ENCODE measurements around the gene TEX10.
"Not testable (repeated sequence)": the region's sequence is repeated elsewhere in the genome, so short reads cannot be mapped to it uniquely, and the experiment has no call there.

TEX10 gene

DNA sequence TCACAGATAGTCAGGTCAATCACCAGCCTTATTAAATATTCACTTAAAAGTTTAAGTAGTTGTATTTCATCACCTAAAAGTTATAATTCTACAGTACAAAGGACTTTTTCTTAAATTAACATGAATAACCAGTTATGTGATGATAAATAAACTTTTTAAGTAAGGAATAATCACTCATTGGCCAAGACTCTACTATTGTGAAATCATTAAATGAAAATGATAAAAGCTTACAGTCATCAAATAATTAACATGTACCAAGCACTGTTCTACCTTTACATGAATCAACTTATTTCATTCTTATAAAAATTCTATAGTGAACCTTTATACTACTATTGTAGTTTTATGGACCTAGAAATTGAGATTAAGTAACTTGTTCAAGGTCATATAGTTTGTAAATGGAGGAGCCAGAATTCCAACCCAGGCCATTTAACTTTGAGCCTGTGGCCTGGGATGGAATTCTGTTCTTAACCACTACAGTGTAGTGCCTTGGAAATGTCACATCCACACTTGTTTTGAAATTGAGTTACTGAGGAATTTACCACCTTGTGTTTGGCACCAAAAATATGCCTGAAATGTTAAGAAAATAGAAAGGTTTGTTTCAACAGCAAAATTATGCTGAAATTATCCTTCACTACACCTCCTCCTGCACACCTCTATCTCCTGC is 41.4 kb upstream of the TEX10 start:
- ChIA-PET CTCF (no interaction called here), POLR2A (no interaction called here)
- TF ChIP-seq, protein P1, sequence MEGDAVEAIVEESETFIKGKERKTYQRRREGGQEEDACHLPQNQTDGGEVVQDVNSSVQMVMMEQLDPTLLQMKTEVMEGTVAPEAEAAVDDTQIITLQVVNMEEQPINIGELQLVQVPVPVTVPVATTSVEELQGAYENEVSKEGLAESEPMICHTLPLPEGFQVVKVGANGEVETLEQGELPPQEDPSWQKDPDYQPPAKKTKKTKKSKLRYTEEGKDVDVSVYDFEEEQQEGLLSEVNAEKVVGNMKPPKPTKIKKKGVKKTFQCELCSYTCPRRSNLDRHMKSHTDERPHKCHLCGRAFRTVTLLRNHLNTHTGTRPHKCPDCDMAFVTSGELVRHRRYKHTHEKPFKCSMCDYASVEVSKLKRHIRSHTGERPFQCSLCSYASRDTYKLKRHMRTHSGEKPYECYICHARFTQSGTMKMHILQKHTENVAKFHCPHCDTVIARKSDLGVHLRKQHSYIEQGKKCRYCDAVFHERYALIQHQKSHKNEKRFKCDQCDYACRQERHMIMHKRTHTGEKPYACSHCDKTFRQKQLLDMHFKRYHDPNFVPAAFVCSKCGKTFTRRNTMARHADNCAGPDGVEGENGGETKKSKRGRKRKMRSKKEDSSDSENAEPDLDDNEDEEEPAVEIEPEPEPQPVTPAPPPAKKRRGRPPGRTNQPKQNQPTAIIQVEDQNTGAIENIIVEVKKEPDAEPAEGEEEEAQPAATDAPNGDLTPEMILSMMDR (IDR thresholded peaks at IDR 0.05; ENCODE audit: insufficient read depth, low read length, missing control alignments), result no peak
- DNase-seq (ENCODE audit: low read depth, low spot score), result no peak
- no peak overlapping the region for H3K4me3 ChIP-seq (ENCODE audit: low read depth, low read length)

- CTCF ChIA-PET; H3K4me3 ChIP-seq (ENCODE audit: low read depth, low read length); DNase-seq (ENCODE audit: low read depth, low spot score); POLR2A ChIA-PET: not testable (repeated sequence)
These were observed 40.2 kb upstream of the TEX10 start for GRCh38 chr9:100392989-100393388.

DNA sequence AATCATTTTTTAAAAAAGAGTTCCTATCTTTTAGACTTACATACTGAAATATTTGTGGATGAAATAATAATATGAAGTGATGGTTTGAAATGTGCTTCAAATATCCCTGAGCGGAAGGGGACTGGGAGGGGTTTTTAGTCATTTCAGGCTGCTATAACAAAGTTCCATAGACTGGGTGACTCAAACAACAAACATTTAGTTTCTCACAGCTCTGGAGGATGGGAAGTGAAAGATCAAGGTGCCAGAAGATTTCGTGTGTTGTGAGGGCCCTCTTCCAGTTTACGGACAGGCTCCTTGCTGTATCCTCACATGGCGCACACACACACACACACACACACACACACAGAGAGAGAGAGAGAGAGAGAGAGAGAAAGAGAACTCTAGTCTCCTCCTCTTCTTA is 27.1 kb upstream of the TEX10 start:
- CTCF ChIA-PET, result interaction anchor here (0.8 to 1.6 kb wide), 2 partner anchors 10 to 24 kb away, joined by 3 read pairs; no protein-coding TSS in a partner anchor
- TF ChIP-seq, protein P1 (IDR thresholded peaks at IDR 0.05; ENCODE audit: insufficient read depth, low read length, missing control alignments), result no peak
- POLR2A ChIA-PET, result interaction anchor here (0.6 kb wide), 1 partner anchor 10 kb away, joined by 3 read pairs; no protein-coding TSS in a partner anchor
- H3K4me3 ChIP-seq (ENCODE audit: low read depth, low read length), result no peak overlapping the region
- DNase-seq (ENCODE audit: low read depth, low spot score), result peak; percentile 53

GRCh38 chr9:100377015-100377414 is 24.3 kb upstream of the TEX10 start:
- POLR2A ChIA-PET, result no interaction called here
- TF ChIP-seq, protein P1 (IDR thresholded peaks at IDR 0.05; ENCODE audit: insufficient read depth, low read length, missing control alignments), result no peak
- no peak for DNase-seq (ENCODE audit: low read depth, low spot score)
- H3K4me3 ChIP-seq (ENCODE audit: low read depth, low read length), result no peak overlapping the region
- CTCF ChIA-PET, result no interaction called here

DNA sequence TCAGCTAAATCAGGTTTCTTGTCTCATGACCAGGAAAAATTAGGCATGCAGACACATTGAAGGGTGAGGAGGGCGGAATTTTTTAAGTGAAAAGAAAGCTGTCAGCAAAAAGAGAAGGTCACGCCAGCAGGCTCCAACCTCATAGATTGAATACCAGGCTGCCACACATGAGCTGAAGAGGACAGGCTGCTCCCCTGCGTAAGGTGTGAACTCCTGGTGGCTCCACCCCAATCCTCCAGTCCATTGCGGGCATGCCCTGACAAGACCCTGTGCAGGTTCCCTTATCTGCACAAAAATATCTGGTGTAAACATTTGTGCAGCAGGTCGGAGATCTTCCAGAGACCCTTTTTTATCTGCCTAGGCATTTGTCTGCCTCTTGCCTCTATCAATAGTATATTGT is 22.9 kb upstream of the TEX10 start:
- TF ChIP-seq, protein P1 (IDR thresholded peaks at IDR 0.05; ENCODE audit: insufficient read depth, low read length, missing control alignments), result no peak
- no peak for DNase-seq (ENCODE audit: low read depth, low spot score)
- POLR2A ChIA-PET, result no interaction called here
- CTCF ChIA-PET, result interaction anchor here (0.9 to 1.5 kb wide), 3 partner anchors 9 to 45 kb away, joined by 3 to 4 read pairs (median 3); no protein-coding TSS in a partner anchor
- H3K4me3 ChIP-seq (ENCODE audit: low read depth, low read length), result no peak overlapping the region

DNA sequence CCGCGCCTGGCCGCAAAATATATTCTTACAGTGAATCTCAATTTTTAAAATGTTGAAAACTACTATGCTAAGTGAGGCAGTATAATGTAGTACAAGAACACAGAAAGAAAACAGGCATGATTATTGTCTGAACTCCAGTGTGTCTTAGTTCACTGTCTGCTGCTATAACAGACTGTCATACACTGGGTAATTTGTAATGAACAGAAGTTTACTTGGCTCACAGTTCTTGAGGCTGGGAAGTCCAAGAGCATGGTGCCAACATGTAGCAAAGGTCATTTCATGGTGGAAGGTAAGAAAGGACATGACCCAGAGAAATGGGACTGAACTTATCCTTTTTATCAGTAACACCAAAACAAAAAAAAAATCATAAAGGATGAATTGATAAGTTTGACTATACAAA is 19.9 kb upstream of the TEX10 start:
- CTCF ChIA-PET, result interaction anchor here (1.3 kb wide), 1 partner anchor 51 kb away, joined by 3 read pairs; no protein-coding TSS in a partner anchor
- TF ChIP-seq, protein P1 (IDR thresholded peaks at IDR 0.05; ENCODE audit: insufficient read depth, low read length, missing control alignments), result no peak
- no peak for DNase-seq (ENCODE audit: low read depth, low spot score)

More for the DNA sequence above, 19.9 kb upstream of the TEX10 start:
- H3K4me3 ChIP-seq (ENCODE audit: low read depth, low read length), result no peak overlapping the region
- POLR2A ChIA-PET, result no interaction called here
